H9 (cell line): ENCODE data around the gene WDR70. TPM values are rescaled to one million over a fixed set of nuclear protein-coding genes. Genes with fewer than 3 reads are reported as not detected.

Experiments
- DNase-seq: peaks from one replicate; pipeline ENCODE4 v3.0.0-alpha.2; 2017
- H2AFZ ChIP-seq: one replicate; pipeline ENCODE4 v1.6.1; 2013; ENCODE audit warnings: mild to moderate bottlenecking, low read length, control low read depth, moderate library complexity
- H2AK5ac ChIP-seq: 2 replicates; pipeline ENCODE4 v1.6.1; 2013; ENCODE audit warnings: low read length, control low read depth, mixed read lengths; ENCODE audit not compliant: insufficient read length
- H2BK120ac ChIP-seq: one replicate; pipeline ENCODE4 v1.6.1; 2013; ENCODE audit warnings: low read depth, mild to moderate bottlenecking, low read length, control low read depth, inconsistent platforms; ENCODE audit not compliant: poor library complexity, severe bottlenecking
- H2BK12ac ChIP-seq: 2 replicates; pipeline ENCODE4 v1.6.1; 2013; ENCODE audit warnings: low read length, control low read depth, mixed read lengths, low read depth; ENCODE audit not compliant: insufficient read length
- H2BK15ac ChIP-seq: 2 replicates; pipeline ENCODE4 v1.6.1; 2013; ENCODE audit warnings: low read depth, low read length, control low read depth
- H2BK20ac ChIP-seq: one replicate; pipeline ENCODE4 v1.6.1; 2013; ENCODE audit warnings: low read depth, mild to moderate bottlenecking, low read length, control low read depth, inconsistent platforms; ENCODE audit not compliant: poor library complexity, severe bottlenecking
- H2BK5ac ChIP-seq: 2 replicates; pipeline ENCODE4 v1.6.1; 2013; ENCODE audit warnings: low read length, control low read depth, mixed read lengths; ENCODE audit not compliant: insufficient read length
- H3K14ac ChIP-seq: 2 replicates; pipeline ENCODE4 v1.6.1; 2013; ENCODE audit warnings: low read length, control low read depth; ENCODE audit not compliant: insufficient read depth
- H3K18ac ChIP-seq: 2 replicates; pipeline ENCODE4 v1.6.1; 2013; ENCODE audit warnings: low read depth, mild to moderate bottlenecking, mixed read lengths, low read length, control low read depth; ENCODE audit not compliant: insufficient read length
- H3K23ac ChIP-seq: 2 replicates; pipeline ENCODE4 v1.6.1; 2013; ENCODE audit warnings: low read length, control low read depth, mixed read lengths, low read depth; ENCODE audit not compliant: insufficient read length
- H3K23me2 ChIP-seq: 2 replicates; pipeline ENCODE4 v1.6.1; 2013; ENCODE audit warnings: low read depth, mild to moderate bottlenecking, mixed read lengths, low read length, control low read depth; ENCODE audit not compliant: insufficient read length, poor library complexity, severe bottlenecking
- H3K27ac ChIP-seq: 2 replicates; pipeline ENCODE4 v1.5.1; 2013; ENCODE audit warnings: low read length, control low read depth, mixed read lengths, low read depth; ENCODE audit not compliant: insufficient read length
- H3K27me3 ChIP-seq: 2 replicates; pipeline ENCODE4 v1.6.1; 2013; ENCODE audit warnings: low read length, control low read depth, inconsistent platforms; ENCODE audit not compliant: insufficient read depth
- H3K4ac ChIP-seq: 2 replicates; pipeline ENCODE4 v1.6.1; 2013; ENCODE audit warnings: low read depth, mild to moderate bottlenecking, control low read depth, inconsistent platforms, low read length, moderate library complexity
- H3K4me1 ChIP-seq: 2 replicates; pipeline ENCODE4 v1.6.1; 2013; ENCODE audit warnings: low read length, control low read depth, inconsistent platforms; ENCODE audit not compliant: insufficient read depth
- H3K4me2 ChIP-seq: 2 replicates; pipeline ENCODE4 v1.6.1; 2013; ENCODE audit warnings: low read length, control low read depth, mixed read lengths; ENCODE audit not compliant: insufficient read length, insufficient read depth
- H3K56ac ChIP-seq: 2 replicates; pipeline ENCODE4 v1.6.1; 2013; ENCODE audit warnings: low read depth, mild to moderate bottlenecking, mixed read lengths, low read length, control low read depth; ENCODE audit not compliant: insufficient read length
- H3K79me1 ChIP-seq: 2 replicates; pipeline ENCODE4 v1.6.1; 2013; ENCODE audit warnings: low read depth, mild to moderate bottlenecking, moderate library complexity, low read length, control low read depth, inconsistent platforms; ENCODE audit not compliant: insufficient read depth, poor library complexity, severe bottlenecking
- H3K79me2 ChIP-seq: 2 replicates; pipeline ENCODE4 v1.6.1; 2013; ENCODE audit warnings: low read length, control low read depth, inconsistent platforms; ENCODE audit not compliant: insufficient read depth
- H3K9ac ChIP-seq: 2 replicates; pipeline ENCODE4 v1.6.1; 2013; ENCODE audit warnings: low read length, control low read depth, mixed read lengths; ENCODE audit not compliant: insufficient read length; ENCODE audit errors: extremely low read depth
- H3K9me3 ChIP-seq: one replicate; pipeline ENCODE4 v1.6.1; 2013; ENCODE audit warnings: low read depth, low read length, inconsistent platforms; ENCODE audit not compliant: control insufficient read depth
- H3T11ph ChIP-seq: one replicate; pipeline ENCODE4 v1.6.1; 2013; ENCODE audit warnings: mild to moderate bottlenecking, low read length, control low read depth, inconsistent platforms
- H4K20me1 ChIP-seq: one replicate; pipeline ENCODE4 v1.6.1; 2013; ENCODE audit not compliant: control insufficient read depth, insufficient read length, insufficient read depth
- H4K5ac ChIP-seq: 2 replicates; pipeline ENCODE4 v1.6.1; 2013; ENCODE audit warnings: low read depth, mild to moderate bottlenecking, mixed read lengths, low read length, control low read depth; ENCODE audit not compliant: insufficient read length
- H4K8ac ChIP-seq: replicated peaks from 2 replicates; pipeline ENCODE4 v1.6.1; 2013; ENCODE audit warnings: low read length, control low read depth, mixed read lengths, low read depth; ENCODE audit not compliant: insufficient read length
- H4K91ac ChIP-seq: 2 replicates; pipeline ENCODE4 v1.6.1; 2013; ENCODE audit warnings: low read depth, mild to moderate bottlenecking, moderate library complexity, mixed read lengths, low read length, control low read depth; ENCODE audit not compliant: insufficient read length
- H3K27ac Mint-ChIP-seq, 3 experiments: 2 replicates in 2 of 3; 3 replicates in 1 of 3; pipeline ENCODE4 v1.8.0; 2020 to 2021; ENCODE audit warnings: mixed read lengths in 3 of 3, mild to moderate bottlenecking in 1 of 3, moderate library complexity in 1 of 3
- H3K27me3 Mint-ChIP-seq: 2 replicates; pipeline ENCODE4 v1.8.0; 2021; ENCODE audit warnings: low read depth, mild to moderate bottlenecking, moderate library complexity, mixed read lengths
- H3K36me3 Mint-ChIP-seq, 3 experiments: 2 replicates in 2 of 3; 3 replicates in 1 of 3; pipeline ENCODE4 v1.8.0; 2020 to 2021; ENCODE audit warnings: low read depth in 3 of 3, mixed read lengths in 3 of 3; ENCODE audit not compliant: insufficient read depth in 1 of 3
- H3K4me1 Mint-ChIP-seq, 2 experiments: 2 replicates each; pipeline ENCODE4 v1.8.0; 2020; ENCODE audit warnings: mixed read lengths in 2 of 2
- H3K4me3 Mint-ChIP-seq, 2 experiments: 2 replicates in 1 of 2; 3 replicates in 1 of 2; pipeline ENCODE4 v1.8.0; 2020 to 2021; ENCODE audit warnings: mild to moderate bottlenecking in 2 of 2, mixed read lengths in 2 of 2, moderate library complexity in 1 of 2
- H3K9me3 Mint-ChIP-seq, 2 experiments: 2 replicates in 1 of 2; 3 replicates in 1 of 2; pipeline ENCODE4 v1.8.0; 2020; ENCODE audit warnings: mild to moderate bottlenecking in 2 of 2, mixed read lengths in 2 of 2, moderate library complexity in 1 of 2
- WGBS: extraction: QIAGEN DNeasy Blood & Tissue Kit; methylation state at CpG from one replicate; pipeline ENCODE4 v1.1.7; 2013; ENCODE audit warnings: missing lambda C conversion rate, low lambda C conversion rate, mixed read lengths; ENCODE audit not compliant: insufficient read length; ENCODE audit errors: extremely low coverage; 5-methylcytosine and 5-hydroxymethylcytosine counted together
- total RNA-seq: library from RNA; stranded (reverse); gene quantifications from 2 replicates; pipeline ENCODE4 v1.2.1, GENCODE V29; 2021
- TF ChIP-seq, protein P1 (sequence below): fragments of 200-600 bp; sonication (generic); conservative IDR thresholded peaks from 3 replicates; pipeline ENCODE4 v1.8.0; 2021; ENCODE audit warnings: antibody characterized with exemption, mild to moderate bottlenecking

The WDR70 gene
- total RNA-seq, 1 experiment from 2014 or later: 38.1 TPM

DNA sequence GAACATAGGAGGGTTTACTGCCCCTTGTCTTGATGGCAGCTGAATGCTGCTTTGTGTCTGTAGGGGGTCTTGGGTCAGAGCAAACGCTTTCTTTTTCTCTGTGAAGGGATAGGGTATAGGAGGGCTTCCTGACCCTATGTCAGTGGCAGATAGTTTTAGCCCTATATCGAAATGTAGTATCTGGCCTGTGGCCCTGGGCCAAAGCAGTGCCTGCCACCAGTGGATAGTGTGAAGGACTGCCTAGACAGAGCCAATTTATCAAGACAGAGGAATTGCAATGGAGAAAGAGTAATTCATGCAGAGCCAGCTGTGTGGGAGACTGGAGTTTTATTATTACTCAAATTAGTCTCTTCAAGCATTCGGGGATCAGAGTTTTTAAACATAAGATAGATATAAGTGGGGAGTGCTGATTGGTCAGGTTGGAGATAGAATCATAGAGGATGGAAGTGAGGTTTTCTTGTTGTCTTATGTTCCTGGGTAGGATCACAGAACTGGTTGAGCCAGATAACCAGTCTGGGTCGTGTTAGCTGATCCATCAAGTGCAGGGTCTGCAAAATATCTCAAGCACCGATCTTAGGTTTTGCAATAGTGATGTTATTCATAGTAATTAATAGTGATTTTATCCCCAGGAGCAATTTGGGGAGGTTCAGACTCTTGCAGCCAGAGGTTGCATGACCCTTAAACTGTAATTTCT lies 282.3 kb downstream of the WDR70 start:
- no peak overlapping the region for H3K4me2 ChIP-seq
- H4K20me1 ChIP-seq: no peaks in the 10 kb centered on the region
- H3K27me3 ChIP-seq: no peaks in the 10 kb centered on the region
- no peaks in the 10 kb centered on the region; a peak in 1 of 5 replicates for H3K9me3 Mint-ChIP-seq
- H3K4me1 Mint-ChIP-seq: peaks cover 15 to 20% of the 10 kb centered on the region in 2 experiments
- H4K5ac ChIP-seq: no peak overlapping the region
- peak overlapping the region in 2 of 3 experiments; percentile 7 to 9; a peak in 1 of 7 replicates for H3K27ac Mint-ChIP-seq
- H3K27me3 Mint-ChIP-seq: no peaks in the 10 kb centered on the region
- H3K23me2 ChIP-seq: no peaks in the 10 kb centered on the region
- WGBS: no CpG with 5 or more reads among the region's 5 CpGs
- H4K91ac ChIP-seq: no peak overlapping the region
- H2BK5ac ChIP-seq: no peak overlapping the region
- H2BK12ac ChIP-seq: no peak overlapping the region
- no peaks in the 10 kb centered on the region; the same call in 1 of the 2 replicates for H3K4me1 ChIP-seq
- no peak overlapping the region for H3K27ac ChIP-seq
- no peaks in the 10 kb centered on the region for H3K79me2 ChIP-seq
- no peak overlapping the region for H2BK15ac ChIP-seq
- no peak overlapping the region for H3K18ac ChIP-seq
- H3K36me3 Mint-ChIP-seq: no peaks in the 10 kb centered on the region
- H3K23ac ChIP-seq: no peak overlapping the region
- H3K9me3 ChIP-seq: no peaks in the 10 kb centered on the region
- H3K56ac ChIP-seq: no peak overlapping the region
- H2BK120ac ChIP-seq: no peak overlapping the region
- H2AK5ac ChIP-seq: no peak overlapping the region
- H2AFZ ChIP-seq: no peak overlapping the region
- H3K9ac ChIP-seq: no peak overlapping the region
- H3K14ac ChIP-seq: no peak overlapping the region
- H2BK20ac ChIP-seq: no peak overlapping the region
- DNase-seq: no peak
- H3T11ph ChIP-seq: no peak overlapping the region
- no peaks in the 10 kb centered on the region for H3K79me1 ChIP-seq
- no peak overlapping the region for H3K4me3 Mint-ChIP-seq
- H4K8ac ChIP-seq: no peak overlapping the region
- no peak overlapping the region for H3K4ac ChIP-seq
- TF ChIP-seq, protein P1, sequence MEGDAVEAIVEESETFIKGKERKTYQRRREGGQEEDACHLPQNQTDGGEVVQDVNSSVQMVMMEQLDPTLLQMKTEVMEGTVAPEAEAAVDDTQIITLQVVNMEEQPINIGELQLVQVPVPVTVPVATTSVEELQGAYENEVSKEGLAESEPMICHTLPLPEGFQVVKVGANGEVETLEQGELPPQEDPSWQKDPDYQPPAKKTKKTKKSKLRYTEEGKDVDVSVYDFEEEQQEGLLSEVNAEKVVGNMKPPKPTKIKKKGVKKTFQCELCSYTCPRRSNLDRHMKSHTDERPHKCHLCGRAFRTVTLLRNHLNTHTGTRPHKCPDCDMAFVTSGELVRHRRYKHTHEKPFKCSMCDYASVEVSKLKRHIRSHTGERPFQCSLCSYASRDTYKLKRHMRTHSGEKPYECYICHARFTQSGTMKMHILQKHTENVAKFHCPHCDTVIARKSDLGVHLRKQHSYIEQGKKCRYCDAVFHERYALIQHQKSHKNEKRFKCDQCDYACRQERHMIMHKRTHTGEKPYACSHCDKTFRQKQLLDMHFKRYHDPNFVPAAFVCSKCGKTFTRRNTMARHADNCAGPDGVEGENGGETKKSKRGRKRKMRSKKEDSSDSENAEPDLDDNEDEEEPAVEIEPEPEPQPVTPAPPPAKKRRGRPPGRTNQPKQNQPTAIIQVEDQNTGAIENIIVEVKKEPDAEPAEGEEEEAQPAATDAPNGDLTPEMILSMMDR: no peak
